ENCODE data around the gene SYT12. TPM values are rescaled to one million over a fixed set of nuclear protein-coding genes. Genes with fewer than 3 reads are reported as not detected.

Gene SYT12
- total and polyA plus RNA-seq, 9 donors: 0.05 to 6.0 (median 0.87) TPM; not detected in 2

DNA sequence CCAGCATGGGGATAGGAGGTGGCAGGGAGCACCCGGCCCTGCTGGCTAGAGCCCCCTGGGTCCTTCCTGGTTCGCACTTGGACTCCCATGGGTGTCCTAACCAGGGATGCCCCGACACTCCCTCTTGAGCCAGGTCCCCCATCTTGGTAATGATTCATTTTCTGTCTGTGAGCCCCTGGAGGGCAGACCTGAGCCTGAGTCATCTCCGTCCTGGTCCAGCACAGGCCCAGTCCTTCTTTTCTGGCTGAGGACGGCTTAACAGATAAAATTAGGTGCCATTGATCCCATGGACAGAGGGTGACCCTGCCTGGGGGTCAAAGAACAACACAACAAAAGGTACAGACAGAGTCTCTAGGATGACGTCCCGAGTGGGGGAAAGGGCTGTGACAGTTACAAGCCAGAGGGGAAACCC, 37.2 kb downstream of the SYT12 start:
- intact Hi-C loops (cut with DNase I): loop anchor here in 1 of 4 donors (10.0 kb wide), 1 partner anchor 265 kb away; no protein-coding TSS in a partner anchor

DNA sequence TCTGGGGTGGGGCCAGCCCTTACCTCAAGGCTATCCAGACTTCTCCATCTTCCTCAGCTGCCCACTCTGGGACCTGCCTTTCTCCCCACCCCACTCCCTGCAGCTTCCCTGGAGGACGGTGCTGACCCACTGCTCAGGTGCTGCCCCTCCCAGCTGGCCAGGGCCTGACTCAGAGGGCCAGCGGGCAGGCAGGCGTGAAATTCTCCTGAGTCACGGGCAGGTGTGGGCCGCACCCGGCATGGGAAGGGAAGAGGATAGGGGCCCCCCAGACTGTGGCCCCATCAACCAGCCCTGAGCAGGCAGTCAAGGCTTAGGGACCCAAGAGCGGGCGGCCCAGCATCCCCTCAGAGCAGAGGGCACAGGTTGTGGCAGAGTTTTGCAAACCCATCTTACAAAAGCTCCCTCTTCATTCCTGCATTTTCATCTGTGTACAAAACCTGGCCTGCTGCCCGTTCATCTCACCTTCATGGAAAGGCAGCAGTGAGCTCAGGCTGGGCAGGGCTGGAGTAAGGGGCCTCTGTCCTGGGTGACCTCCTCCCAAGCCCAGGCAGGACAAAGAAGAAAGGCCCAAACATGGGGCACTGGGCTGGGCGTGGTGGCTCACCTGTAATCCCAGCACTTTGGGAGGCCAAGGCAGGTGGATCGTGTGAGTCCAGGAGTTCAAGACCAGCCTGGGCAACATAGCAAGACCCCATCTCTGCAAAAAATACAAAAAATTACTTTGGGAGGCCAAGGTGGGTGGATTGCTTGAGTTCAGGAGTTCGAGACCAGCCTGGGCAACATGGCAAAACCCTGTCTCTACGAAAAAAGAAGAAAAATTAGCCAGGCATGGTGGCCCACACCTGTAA, 39.8 kb downstream of the SYT12 start:
- Histone ChIP-seq H3K27ac (no peak overlapping the region), H3K9me3 (no peaks in the 10 kb centered on the region), H3K4me3 (no peak overlapping the region), H3K27me3 (no peaks in the 10 kb centered on the region), H3K36me3 (no peaks in the 10 kb centered on the region), H3K4me1 (ENCODE audit: insufficient read depth) (no peaks in the 10 kb centered on the region)
- WGBS, 3 donors: 85 to 93% (median 91%) methylated on average over 13 of the region's 13 CpGs
- intact Hi-C loops (cut with DNase I): loop anchor here in 1 of 4 donors (10.0 kb wide), 1 partner anchor 262 kb away; no protein-coding TSS in a partner anchor
- TF ChIP-seq EP300 (IDR thresholded peaks at IDR 0.05) (no peak), POLR2A (IDR thresholded peaks at IDR 0.05) (no peak)
- TF ChIP-seq, protein P1, sequence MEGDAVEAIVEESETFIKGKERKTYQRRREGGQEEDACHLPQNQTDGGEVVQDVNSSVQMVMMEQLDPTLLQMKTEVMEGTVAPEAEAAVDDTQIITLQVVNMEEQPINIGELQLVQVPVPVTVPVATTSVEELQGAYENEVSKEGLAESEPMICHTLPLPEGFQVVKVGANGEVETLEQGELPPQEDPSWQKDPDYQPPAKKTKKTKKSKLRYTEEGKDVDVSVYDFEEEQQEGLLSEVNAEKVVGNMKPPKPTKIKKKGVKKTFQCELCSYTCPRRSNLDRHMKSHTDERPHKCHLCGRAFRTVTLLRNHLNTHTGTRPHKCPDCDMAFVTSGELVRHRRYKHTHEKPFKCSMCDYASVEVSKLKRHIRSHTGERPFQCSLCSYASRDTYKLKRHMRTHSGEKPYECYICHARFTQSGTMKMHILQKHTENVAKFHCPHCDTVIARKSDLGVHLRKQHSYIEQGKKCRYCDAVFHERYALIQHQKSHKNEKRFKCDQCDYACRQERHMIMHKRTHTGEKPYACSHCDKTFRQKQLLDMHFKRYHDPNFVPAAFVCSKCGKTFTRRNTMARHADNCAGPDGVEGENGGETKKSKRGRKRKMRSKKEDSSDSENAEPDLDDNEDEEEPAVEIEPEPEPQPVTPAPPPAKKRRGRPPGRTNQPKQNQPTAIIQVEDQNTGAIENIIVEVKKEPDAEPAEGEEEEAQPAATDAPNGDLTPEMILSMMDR (IDR thresholded peaks at IDR 0.05): no peak
- DNase-seq: no peak

More for the DNA sequence above, 37.2 kb downstream of the SYT12 start:
- Histone ChIP-seq H3K4me1 (ENCODE audit: insufficient read depth) (peaks cover 1% of the 10 kb centered on the region), H3K36me3 (no peaks in the 10 kb centered on the region), H3K4me3 (no peak overlapping the region), H3K27me3 (no peaks in the 10 kb centered on the region), H3K9me3 (no peaks in the 10 kb centered on the region), H3K27ac (no peak overlapping the region)
- DNase-seq: no peak
- 77 to 90% (median 82%) methylated on average over 7 of the region's 7 CpGs for WGBS, 3 donors
- TF ChIP-seq POLR2A (IDR thresholded peaks at IDR 0.05) (no peak), EP300 (IDR thresholded peaks at IDR 0.05) (no peak)
- TF ChIP-seq, protein P1 (IDR thresholded peaks at IDR 0.05): no peak

DNA sequence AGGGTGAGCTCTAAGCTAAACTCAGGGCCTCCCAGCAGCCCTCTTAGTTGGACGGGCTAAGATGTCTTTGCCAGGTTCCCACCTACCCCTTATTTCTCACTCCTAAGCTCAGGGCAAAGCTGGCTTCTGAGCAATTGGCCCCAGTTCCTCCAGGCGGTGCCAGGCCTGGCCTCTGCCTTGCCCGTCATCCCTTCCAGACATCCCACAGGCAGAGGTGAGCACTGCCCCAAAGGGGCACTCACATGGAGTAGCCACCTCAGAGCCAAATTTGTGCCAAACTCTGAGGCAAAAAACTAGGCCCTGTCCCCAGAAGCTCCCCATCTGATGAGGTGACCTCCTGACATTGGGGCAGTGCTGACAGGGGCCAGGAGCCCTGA, 43.4 kb downstream of the SYT12 start:
- no peak for TF ChIP-seq EP300 (IDR thresholded peaks at IDR 0.05)
- TF ChIP-seq, protein P1 (IDR thresholded peaks at IDR 0.05): no peak
- no peak for TF ChIP-seq POLR2A (IDR thresholded peaks at IDR 0.05)
- no peak for DNase-seq
- intact Hi-C loops (cut with DNase I): loop anchor here in 1 of 4 donors (10.0 kb wide), 1 partner anchor 258 kb away; no protein-coding TSS in a partner anchor
- 93 to 100% (median 96%) methylated on average over 3 of the region's 3 CpGs for WGBS, 3 donors
- Histone ChIP-seq H3K4me1 (ENCODE audit: insufficient read depth) (no peaks in the 10 kb centered on the region), H3K4me3 (no peak overlapping the region), H3K27me3 (no peaks in the 10 kb centered on the region), H3K36me3 (no peaks in the 10 kb centered on the region), H3K9me3 (no peaks in the 10 kb centered on the region), H3K27ac (no peak overlapping the region)

DNA sequence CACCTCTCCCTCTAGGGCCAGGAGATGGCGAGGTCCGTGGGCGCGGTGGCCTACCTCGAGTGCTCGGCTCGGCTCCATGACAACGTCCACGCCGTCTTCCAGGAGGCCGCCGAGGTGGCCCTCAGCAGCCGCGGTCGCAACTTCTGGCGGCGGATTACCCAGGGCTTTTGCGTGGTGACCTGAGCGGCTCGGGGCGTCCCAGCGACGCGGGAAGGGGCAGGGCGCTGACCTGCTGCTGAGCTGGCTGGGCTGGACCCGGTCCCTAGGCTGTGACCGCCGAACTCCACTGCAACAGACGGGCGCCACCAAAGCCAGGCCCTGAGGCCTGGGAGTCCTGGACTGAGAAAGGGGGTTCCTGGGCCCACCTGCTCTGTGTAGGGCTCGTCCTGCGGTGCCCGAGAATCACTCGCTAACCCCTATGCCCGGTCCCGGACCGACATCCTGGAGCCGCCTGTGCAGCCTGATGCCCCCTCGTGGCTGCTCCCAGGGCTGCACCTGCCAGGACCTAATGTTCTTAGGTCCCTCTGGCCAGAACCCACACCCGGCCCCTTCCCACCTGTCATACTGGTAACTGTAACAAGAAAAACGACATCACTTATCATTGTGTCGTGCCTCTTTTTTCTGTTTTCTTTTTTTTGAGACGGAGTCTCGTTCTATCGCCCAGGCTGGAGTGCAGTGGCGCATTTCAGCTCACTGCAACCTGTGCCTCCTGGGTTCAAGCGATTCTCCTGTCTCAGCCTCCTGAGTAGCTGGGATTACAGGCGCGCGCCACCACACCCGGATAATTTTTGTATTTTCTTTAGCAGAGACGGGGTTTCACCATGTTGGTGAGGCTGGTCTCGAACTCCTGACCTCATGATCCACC, 48.7 kb downstream of the SYT12 start:
- WGBS, 3 donors: 66 to 75% (median 70%) methylated on average over 53 of the region's 53 CpGs

More for the DNA sequence above, 48.7 kb downstream of the SYT12 start:
- no peak overlapping the region for H3K27ac ChIP-seq
- no peaks in the 10 kb centered on the region for H3K4me1 ChIP-seq (ENCODE audit: insufficient read depth)
- intact Hi-C loops (cut with DNase I): no loop called here
- TF ChIP-seq EP300 (IDR thresholded peaks at IDR 0.05): no peak
- TF ChIP-seq, protein P1 (IDR thresholded peaks at IDR 0.05): peak in 1 of 3 donors; percentile 12
- H3K9me3 ChIP-seq: no peaks in the 10 kb centered on the region
- no peaks in the 10 kb centered on the region for H3K27me3 ChIP-seq
- no peaks in the 10 kb centered on the region for H3K36me3 ChIP-seq
- no peak overlapping the region for H3K4me3 ChIP-seq
- peak in 1 of 5 donors; percentile 45 for DNase-seq
